ENCODE results near the gene FGB.

Gene FGB

GRCh38 chr4:154562697-154563254, at the start of gene FGB:
FGB (plus strand) TSS chr4:154563011; CDS start chr4:154563019, 8 bp downstream.
- DNase-seq, result peak; percentile 12

GRCh38 chr4:154516318-154517029, 46.3 kb upstream of the FGB start:
- DNase-seq, result no peak

GRCh38 chr4:154517591-154517990, 45.2 kb upstream of the FGB start:
- DNase-seq, result no peak

GRCh38 chr4:154519214-154519613, 43.6 kb upstream of the FGB start:
- DNase-seq, result no peak

- DNase-seq, result no peak
These were observed 41.2 kb upstream of the FGB start for GRCh38 chr4:154521607-154522006.

GRCh38 chr4:154526151-154526550, 36.7 kb upstream of the FGB start:
- no peak for DNase-seq

GRCh38 chr4:154527308-154527707, 35.5 kb upstream of the FGB start:
- no peak for DNase-seq

GRCh38 chr4:154528869-154529268, 33.9 kb upstream of the FGB start:
- DNase-seq, result no peak

GRCh38 chr4:154529728-154530519, 32.9 kb upstream of the FGB start:
- DNase-seq, result no peak

- DNase-seq, result peak; percentile 3
These were observed 28.5 kb upstream of the FGB start for GRCh38 chr4:154534296-154534695.

- DNase-seq, result no peak
These were observed 20.4 kb upstream of the FGB start for GRCh38 chr4:154542271-154542879.

- no peak for DNase-seq
These were observed 17.1 kb upstream of the FGB start for GRCh38 chr4:154545689-154546088.

GRCh38 chr4:154549894-154550790, 12.7 kb upstream of the FGB start, which contains the start of gene PLRG1:
PLRG1 (minus strand) TSS chr4:154550400; CDS start chr4:154550308, 92 bp downstream.
- DNase-seq, result peak; percentile 96

GRCh38 chr4:154551872-154552686, 10.7 kb upstream of the FGB start:
- DNase-seq, result peak; percentile 83

- no peak for DNase-seq
These were observed 3.7 kb upstream of the FGB start for GRCh38 chr4:154559141-154559493.

GRCh38 chr4:154559494-154560418, 3.1 kb upstream of the FGB start:
- DNase-seq, result peak; percentile 84

- DNase-seq, result no peak
These were observed 2.4 kb upstream of the FGB start for GRCh38 chr4:154560419-154560801.

GRCh38 chr4:154560824-154561231, 2.0 kb upstream of the FGB start:
- DNase-seq, result no peak

- DNase-seq, result no peak
These were observed 1.5 kb downstream of the FGB start for GRCh38 chr4:154564311-154564710.

- no peak for DNase-seq
These were observed 2.9 kb downstream of the FGB start for GRCh38 chr4:154565704-154566103.

Data from DMS53 (cell line).